ENCODE measurements around the gene ZNF605. TPM values are rescaled to one million over a fixed set of nuclear protein-coding genes. Genes with fewer than 3 reads are reported as not detected.

Gene ZNF605
- total and polyA plus RNA-seq, 2 of the 8 experiments (the other 6 are each of a cell fraction or from before 2014, with no cell fraction given) = 3.6 to 20.3 TPM

- no peak overlapping the region for H2AK5ac ChIP-seq (ENCODE audit: low read depth, low read length)
- peak overlapping the region; percentile 85 for H4K8ac ChIP-seq (ENCODE audit: extremely low read depth, insufficient read depth, low read length)
- DNase-seq (ENCODE audit: low read depth in 1 of 2, low spot score in 2 of 2) (no peak), FAIRE-seq (no peak)
- no peak overlapping the region for H4K5ac ChIP-seq (ENCODE audit: insufficient read length, low read depth, low read length)
- H2AFZ ChIP-seq (ENCODE audit: low read length) = no peak overlapping the region
- H3K14ac ChIP-seq (ENCODE audit: insufficient read length) = no peak overlapping the region
- H3K23me2 ChIP-seq (ENCODE audit: low read depth, low read length) = peaks cover 12% of the 10 kb centered on the region
- peaks cover 3 to 14% of the 10 kb centered on the region in 2 experiments; a peak in 2 of 4 replicates for H3K79me2 ChIP-seq (ENCODE audit: control insufficient read depth in 1 of 2, insufficient read depth in 2 of 2, low read length in 2 of 2)
- H3K9ac ChIP-seq (replicated peaks in 1 of 4; ENCODE audit: extremely low read depth in 1 of 4, low read depth in 3 of 4, low read length in 3 of 4) = peak overlapping the region; percentile 5 to 79 (median 59); a peak in 5 of 7 replicates
- H3K23ac ChIP-seq (ENCODE audit: insufficient read length) = no peak overlapping the region
- peaks cover 2 to 9% (median 8%) of the 10 kb centered on the region in 4 experiments for H3K4me1 ChIP-seq (replicated peaks in 1 of 4; ENCODE audit: control insufficient read depth in 3 of 4, insufficient read depth in 4 of 4, low read length in 3 of 4)
- peaks cover 0 to 3% of the 10 kb centered on the region in 2 experiments; a peak in 1 of 4 replicates for H3K9me3 ChIP-seq (ENCODE audit: insufficient read depth in 2 of 2, low read depth in 1 of 2, low read length in 1 of 2)
- no peak overlapping the region for H3K18ac ChIP-seq (ENCODE audit: extremely low read depth, low read length)
- H3K36me3 ChIP-seq (ENCODE audit: control insufficient read depth in 2 of 4, insufficient read depth in 4 of 4, low read length in 3 of 4) = peaks cover 0 to 6% (median 1%) of the 10 kb centered on the region in 4 experiments; a peak in 2 of 8 replicates
- no peak overlapping the region for H2BK15ac ChIP-seq (ENCODE audit: low read length)
- no peak overlapping the region for H2BK120ac ChIP-seq (replicated peaks; ENCODE audit: low read depth, low read length)
- H3K4ac ChIP-seq (replicated peaks; ENCODE audit: insufficient read length, low read depth, low read length) = no peak overlapping the region
- H3K27ac ChIP-seq (ENCODE audit: low read depth, low read length) = no peak overlapping the region
- H3K4me2 ChIP-seq (ENCODE audit: insufficient read depth in 1 of 2, low read depth in 2 of 2, low read length in 2 of 2) = peak overlapping the region; percentile 86 to 99
- H3K4me3 ChIP-seq (ENCODE audit: extremely low read depth in 1 of 4, insufficient read depth in 2 of 4, low read depth in 3 of 4, low read length in 4 of 4) = peak overlapping the region; percentile 64 to 89 (median 72)
- POLR2A ChIA-PET (ENCODE audit: partially characterized antibody) = interaction anchor here (0.6 to 2.8 kb wide), 14 partner anchors 9 to 157 kb away, joined by 3 to 8 read pairs (median 4); partner anchors contain the start of gene GOLGA3
- no peaks in the 10 kb centered on the region for H4K20me1 ChIP-seq (replicated peaks in 1 of 2; ENCODE audit: control insufficient read depth in 1 of 2, insufficient read depth in 2 of 2, low read length in 2 of 2)
- H2BK20ac ChIP-seq (ENCODE audit: low read length) = no peak overlapping the region
- WGBS, 2 experiments (ENCODE audit: extremely low coverage in 1 of 2, insufficient coverage in 1 of 2, insufficient read length in 1 of 2, insufficient replicate concordance in 2 of 2, low coverage in 1 of 2, low lambda C conversion rate in 2 of 2, missing lambda C conversion rate in 1 of 2) = 53% methylated on average over 12 of the region's 64 CpGs; no CpG with 5 or more reads in 1 of the 2 experiments
- no peaks in the 10 kb centered on the region for H3K27me3 ChIP-seq (replicated peaks in 1 of 4; ENCODE audit: control insufficient read depth in 3 of 4, extremely low read depth in 1 of 4, insufficient read depth in 3 of 4, low read length in 3 of 4)
- H3K79me1 ChIP-seq (ENCODE audit: low read depth, low read length) = 0 out of 2 replicates have a peak, but pooled peaks cover 2% of the 10 kb centered on the region
- CTCF ChIA-PET (ENCODE audit: partially characterized antibody) = interaction anchor here (1.3 kb wide), 1 partner anchor 18 kb away, joined by 6 read pairs; no protein-coding TSS in a partner anchor
- no peak overlapping the region for H4K91ac ChIP-seq (replicated peaks; ENCODE audit: insufficient read length, low read length)
- TF ChIP-seq RXRA (IDR thresholded peaks at IDR 0.05; ENCODE audit: insufficient read depth, low read depth, low read length) = no peak
- peak; percentile 48 for TF ChIP-seq ASH2L (IDR thresholded peaks at IDR 0.05; ENCODE audit: low read length)
- no peak for TF ChIP-seq KDM1A (IDR thresholded peaks at IDR 0.05; ENCODE audit: borderline replicate concordance, low read length)
- H3K56ac ChIP-seq (replicated peaks; ENCODE audit: insufficient read length, low read depth, low read length) = no peak overlapping the region
- no peak overlapping the region for H2BK5ac ChIP-seq (ENCODE audit: low read depth, low read length)
- no peak overlapping the region for H2BK12ac ChIP-seq (ENCODE audit: low read depth, low read length)
These were observed 69.3 kb downstream of the ZNF605 start for GRCh38 chr12:132886529-132887477.
